ENCODE results near the gene MSMB. TPM values are rescaled to one million over a fixed set of nuclear protein-coding genes. Genes with fewer than 3 reads are reported as not detected.
"Not testable (repeated sequence)": the region's sequence is repeated elsewhere in the genome, so short reads cannot be mapped to it uniquely, and the experiment has no call there.

The MSMB gene
- total RNA-seq, 1 donor from 2014 or later, result not detected

- DNase-seq; H3K9me3 Mint-ChIP-seq; intact Hi-C loops (cut with micrococcal nuclease); H3K4me1 Mint-ChIP-seq; H3K36me3 Mint-ChIP-seq (ENCODE audit: low read depth); H3K4me3 Mint-ChIP-seq; H3K27me3 Mint-ChIP-seq; H3K27ac Mint-ChIP-seq: not testable (repeated sequence)
Observed at GRCh38 chr10:46057927-46058326, 11.9 kb upstream of the MSMB start.

GRCh38 chr10:46057038-46057437 lies 11.0 kb upstream of the MSMB start:
- Mint-ChIP-seq H3K4me3 (no peak overlapping the region), H3K27me3 (peaks cover 6% of the 10 kb centered on the region), H3K27ac (no peak overlapping the region)

GRCh38 chr10:46055771-46056170 lies 9.7 kb upstream of the MSMB start:
- peaks cover 10% of the 10 kb centered on the region for H3K27me3 Mint-ChIP-seq
- H3K27ac Mint-ChIP-seq, result no peak overlapping the region
- no peak for DNase-seq
- intact Hi-C loops (cut with micrococcal nuclease), result no loop called here
- H3K4me3 Mint-ChIP-seq, result no peak overlapping the region
- H3K9me3 Mint-ChIP-seq, result peaks cover 4% of the 10 kb centered on the region
- peaks cover 4% of the 10 kb centered on the region for H3K4me1 Mint-ChIP-seq
- no peaks in the 10 kb centered on the region for H3K36me3 Mint-ChIP-seq (ENCODE audit: low read depth)

More at GRCh38 chr10:46057038-46057437, 11.0 kb upstream of the MSMB start:
- H3K36me3 Mint-ChIP-seq (ENCODE audit: low read depth), result no peaks in the 10 kb centered on the region
- no peak for DNase-seq
- intact Hi-C loops (cut with micrococcal nuclease), result no loop called here
- peaks cover 4% of the 10 kb centered on the region for H3K4me1 Mint-ChIP-seq
- H3K9me3 Mint-ChIP-seq, result peaks cover 4% of the 10 kb centered on the region

- no peak overlapping the region for H3K27ac Mint-ChIP-seq
- H3K36me3 Mint-ChIP-seq (ENCODE audit: low read depth), result no peaks in the 10 kb centered on the region
- no peak for DNase-seq
- H3K9me3 Mint-ChIP-seq, result peaks cover 4% of the 10 kb centered on the region
- H3K4me1 Mint-ChIP-seq, result peaks cover 4% of the 10 kb centered on the region
- intact Hi-C loops (cut with micrococcal nuclease), result no loop called here
- H3K4me3 Mint-ChIP-seq, result no peak overlapping the region
- H3K27me3 Mint-ChIP-seq, result peaks cover 7% of the 10 kb centered on the region
Observed at GRCh38 chr10:46053534-46054434, 7.7 kb upstream of the MSMB start.

- peaks cover 7% of the 10 kb centered on the region for H3K27me3 Mint-ChIP-seq
Observed at GRCh38 chr10:46052791-46053375, 6.8 kb upstream of the MSMB start.

GRCh38 chr10:46052057-46052790 lies 6.2 kb upstream of the MSMB start:
- Mint-ChIP-seq H3K4me1 (peaks cover 4% of the 10 kb centered on the region), H3K4me3 (no peak overlapping the region), H3K27ac (no peak overlapping the region), H3K36me3 (ENCODE audit: low read depth) (no peaks in the 10 kb centered on the region), H3K9me3 (peaks cover 4% of the 10 kb centered on the region), H3K27me3 (peaks cover 5% of the 10 kb centered on the region)
- intact Hi-C loops (cut with micrococcal nuclease), result no loop called here
- no peak for DNase-seq

More at GRCh38 chr10:46052791-46053375, 6.8 kb upstream of the MSMB start:
- no peak for DNase-seq
- Mint-ChIP-seq H3K36me3 (ENCODE audit: low read depth) (no peaks in the 10 kb centered on the region), H3K27ac (no peak overlapping the region), H3K4me3 (no peak overlapping the region), H3K9me3 (peaks cover 4% of the 10 kb centered on the region), H3K4me1 (peaks cover 4% of the 10 kb centered on the region)
- intact Hi-C loops (cut with micrococcal nuclease), result no loop called here

- intact Hi-C loops (cut with micrococcal nuclease), result no loop called here
- Mint-ChIP-seq H3K4me1 (peaks cover 4% of the 10 kb centered on the region), H3K36me3 (ENCODE audit: low read depth) (no peaks in the 10 kb centered on the region), H3K27ac (no peak overlapping the region), H3K27me3 (peaks cover 7% of the 10 kb centered on the region), H3K4me3 (no peak overlapping the region), H3K9me3 (no peaks in the 10 kb centered on the region)
- DNase-seq, result no peak
Observed at GRCh38 chr10:46050941-46051623, 5.0 kb upstream of the MSMB start.

- H3K27me3 Mint-ChIP-seq; H3K4me1 Mint-ChIP-seq; H3K36me3 Mint-ChIP-seq (ENCODE audit: low read depth); H3K9me3 Mint-ChIP-seq; H3K4me3 Mint-ChIP-seq; DNase-seq; intact Hi-C loops (cut with micrococcal nuclease); H3K27ac Mint-ChIP-seq: not testable (repeated sequence)
Observed at GRCh38 chr10:46049497-46049831, 3.4 kb upstream of the MSMB start.

- H3K9me3 Mint-ChIP-seq, result no peaks in the 10 kb centered on the region
Observed at GRCh38 chr10:46048152-46048551, 2.1 kb upstream of the MSMB start.

GRCh38 chr10:46042527-46042926 lies 3.5 kb downstream of the MSMB start:
- DNase-seq, result no peak
- no peaks in the 10 kb centered on the region for H3K4me1 Mint-ChIP-seq
- peaks cover 14% of the 10 kb centered on the region for H3K27me3 Mint-ChIP-seq
- H3K36me3 Mint-ChIP-seq (ENCODE audit: low read depth), result no peaks in the 10 kb centered on the region
- H3K4me3 Mint-ChIP-seq, result no peak overlapping the region
- no peak overlapping the region for H3K27ac Mint-ChIP-seq
- no peaks in the 10 kb centered on the region for H3K9me3 Mint-ChIP-seq
- intact Hi-C loops (cut with micrococcal nuclease), result no loop called here

More at GRCh38 chr10:46048152-46048551, 2.1 kb upstream of the MSMB start:
- intact Hi-C loops (cut with micrococcal nuclease), result no loop called here
- no peak overlapping the region for H3K27ac Mint-ChIP-seq
- no peaks in the 10 kb centered on the region for H3K36me3 Mint-ChIP-seq (ENCODE audit: low read depth)
- H3K4me1 Mint-ChIP-seq, result no peaks in the 10 kb centered on the region
- no peak overlapping the region for H3K4me3 Mint-ChIP-seq
- H3K27me3 Mint-ChIP-seq, result peaks cover 11% of the 10 kb centered on the region
- DNase-seq, result no peak

- Mint-ChIP-seq H3K27me3 (peaks cover 11% of the 10 kb centered on the region), H3K36me3 (ENCODE audit: low read depth) (no peaks in the 10 kb centered on the region), H3K4me1 (no peaks in the 10 kb centered on the region), H3K4me3 (no peak overlapping the region), H3K27ac (no peak overlapping the region), H3K9me3 (no peaks in the 10 kb centered on the region)
- intact Hi-C loops (cut with micrococcal nuclease), result no loop called here
- no peak for DNase-seq
Observed at GRCh38 chr10:46040004-46040403, 6.1 kb downstream of the MSMB start.

GRCh38 chr10:46037107-46037825 lies 8.8 kb downstream of the MSMB start:
- Mint-ChIP-seq H3K4me3 (no peak overlapping the region), H3K9me3 (no peaks in the 10 kb centered on the region), H3K36me3 (ENCODE audit: low read depth) (no peaks in the 10 kb centered on the region), H3K27ac (no peak overlapping the region), H3K27me3 (peaks cover 6% of the 10 kb centered on the region), H3K4me1 (peaks cover 4% of the 10 kb centered on the region)
- intact Hi-C loops (cut with micrococcal nuclease), result loop anchor here (10.0 kb wide), 1 partner anchor 228 kb away; no protein-coding TSS in a partner anchor
- no peak for DNase-seq

All from activated CD4-positive, alpha-beta T cell treated with anti-CD3 and anti-CD28 coated beads, Interleukin-2, amount 10 ng/mL, durations not matched to agents 24 days and 14 days (primary cell).